OCI-M2 (cell line): ENCODE results near the gene ABHD5.
"Not testable (repeated sequence)": the region's sequence is repeated elsewhere in the genome, so short reads cannot be mapped to it uniquely, and the experiment has no call there.

ENCODE experiments used
- DNase-seq: peaks from one replicate; lab custom pipeline; 2025; ENCODE audit not compliant: unreplicated experiment; lab: John Stamatoyannopoulos, UW

The ABHD5 gene

DNA sequence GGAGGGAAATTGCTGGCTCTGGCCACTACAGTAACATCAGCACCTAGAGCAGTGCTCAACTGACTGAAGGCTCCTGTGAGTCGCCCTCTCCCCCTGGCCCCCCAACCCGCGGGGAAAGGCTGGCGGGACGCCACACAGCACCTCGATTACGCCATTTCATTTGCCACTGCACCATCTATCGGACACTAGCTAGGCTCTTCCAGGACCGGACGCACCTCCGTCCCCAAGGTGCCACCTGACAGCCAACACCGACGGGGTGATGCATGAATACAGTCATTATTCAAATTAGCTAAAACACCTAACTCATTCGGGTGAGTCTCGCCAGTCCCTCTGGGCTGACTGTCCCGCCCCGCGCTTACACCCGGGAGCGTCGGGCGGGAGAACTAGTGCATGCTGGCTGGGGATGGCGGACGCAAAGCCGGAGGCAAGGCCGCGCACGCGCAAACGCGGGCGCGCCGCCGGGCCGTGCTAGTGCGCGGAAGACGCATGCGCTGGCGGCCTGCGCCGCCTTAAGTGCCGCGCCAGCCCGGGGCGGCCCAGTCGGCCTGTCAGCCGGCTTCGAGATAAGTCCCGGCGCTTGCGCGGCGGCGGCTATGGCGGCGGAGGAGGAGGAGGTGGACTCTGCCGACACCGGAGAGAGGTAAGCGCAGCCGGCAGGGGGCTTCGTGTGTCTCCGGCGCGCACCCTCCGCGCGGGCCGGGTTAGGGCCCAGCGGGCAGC is at the start of gene ABHD5:
Gene ABHD5 (plus strand): TSS at position 539 of the 720 bp plus-strand sequence. CDS start 55 bp downstream, at position 594.
- peak; percentile 36 for DNase-seq

DNA sequence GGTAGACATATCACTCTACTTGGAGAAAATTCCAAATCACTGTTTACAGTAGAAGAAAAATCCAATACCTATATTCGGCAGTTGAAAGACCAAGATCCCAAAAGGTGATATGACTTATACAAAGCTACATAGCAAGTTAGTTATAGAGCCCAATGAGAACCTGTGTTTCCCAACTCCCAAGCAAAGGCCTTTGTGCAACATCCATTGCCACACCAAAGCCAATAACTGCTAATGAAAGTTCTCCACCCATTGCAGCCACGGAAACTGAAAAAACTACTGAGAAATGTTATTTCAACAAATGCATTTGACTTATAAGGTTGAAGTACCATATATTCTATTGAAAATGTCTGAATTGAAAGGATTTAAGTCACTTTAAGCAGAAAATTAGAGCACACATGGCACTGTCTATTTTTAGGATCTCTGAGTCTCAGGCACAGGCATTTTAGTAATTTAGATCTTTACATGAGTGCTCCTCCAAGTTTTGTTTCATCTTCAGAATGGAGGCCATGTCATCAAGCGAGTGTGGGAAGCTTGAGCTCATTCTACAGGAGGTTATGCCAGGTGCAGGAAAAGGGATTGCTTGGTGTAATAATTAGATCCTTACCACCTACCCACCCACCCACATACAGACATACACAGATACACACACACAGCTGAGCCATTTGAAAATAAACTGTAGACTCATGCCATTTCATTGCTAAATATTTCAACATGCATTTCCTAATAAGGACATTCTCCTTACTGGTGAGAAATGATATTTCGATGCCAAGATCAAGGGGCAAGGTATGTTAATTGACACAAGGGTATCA is 49.2 kb upstream of the ABHD5 start:
- DNase-seq: no peak

DNA sequence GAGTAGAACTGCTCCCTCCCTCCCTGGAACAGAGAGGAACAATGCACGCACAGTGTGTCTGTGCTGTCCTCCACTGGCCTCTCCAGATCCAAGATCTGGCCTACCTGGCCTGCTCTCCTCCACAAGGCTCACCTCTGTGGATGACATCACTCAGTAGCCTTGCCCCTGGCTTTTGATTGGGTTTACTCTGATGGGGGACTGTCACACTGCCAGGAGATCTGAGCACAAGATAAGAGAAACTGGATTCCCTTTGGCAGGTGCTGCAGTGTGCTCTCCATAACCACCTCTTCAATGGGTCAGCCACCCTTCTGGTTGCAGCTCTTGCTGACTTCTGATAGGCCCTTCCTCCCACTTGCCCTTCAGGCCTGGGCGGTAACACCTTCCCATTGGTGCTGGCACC is 46.3 kb upstream of the ABHD5 start:
- DNase-seq: no peak

DNA sequence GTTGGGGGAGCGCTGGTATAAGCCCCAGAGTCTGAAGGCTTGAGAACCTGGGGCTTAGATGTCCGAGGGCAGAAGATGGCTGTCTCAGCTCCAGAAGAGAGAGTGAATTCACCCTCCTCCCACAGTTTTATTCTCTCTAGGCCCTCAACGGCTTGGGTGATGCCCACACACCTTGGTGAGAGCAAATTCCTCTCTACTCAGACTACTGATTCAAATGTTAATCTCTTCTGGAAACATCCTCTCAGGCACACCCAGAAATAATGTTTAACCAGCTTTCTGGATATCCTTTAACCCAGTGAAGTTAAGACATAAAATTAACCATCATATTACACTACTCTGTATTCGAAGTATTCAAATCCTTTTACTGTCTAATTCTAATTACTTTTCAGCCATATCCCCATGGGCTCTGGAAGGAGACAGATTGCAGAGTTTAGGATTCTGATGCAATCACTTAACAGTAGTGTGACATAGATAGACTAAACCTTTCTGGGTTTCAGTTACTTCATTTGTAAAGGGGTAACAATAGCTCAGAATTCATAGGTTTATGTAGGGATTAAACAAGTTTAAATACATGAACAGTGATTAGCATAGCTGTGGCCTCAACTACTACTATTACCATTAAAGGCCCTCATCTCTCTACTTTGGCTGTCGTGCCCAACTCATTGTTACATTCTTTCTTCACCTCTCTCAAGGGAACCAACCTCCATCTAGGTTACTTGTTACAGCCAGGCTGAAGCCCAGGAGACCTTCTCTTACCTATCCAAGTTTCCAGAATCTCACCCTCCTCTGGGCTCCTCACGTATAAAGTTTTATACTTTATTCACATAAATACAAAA is 43.2 kb upstream of the ABHD5 start:
- DNase-seq: no peak

DNA sequence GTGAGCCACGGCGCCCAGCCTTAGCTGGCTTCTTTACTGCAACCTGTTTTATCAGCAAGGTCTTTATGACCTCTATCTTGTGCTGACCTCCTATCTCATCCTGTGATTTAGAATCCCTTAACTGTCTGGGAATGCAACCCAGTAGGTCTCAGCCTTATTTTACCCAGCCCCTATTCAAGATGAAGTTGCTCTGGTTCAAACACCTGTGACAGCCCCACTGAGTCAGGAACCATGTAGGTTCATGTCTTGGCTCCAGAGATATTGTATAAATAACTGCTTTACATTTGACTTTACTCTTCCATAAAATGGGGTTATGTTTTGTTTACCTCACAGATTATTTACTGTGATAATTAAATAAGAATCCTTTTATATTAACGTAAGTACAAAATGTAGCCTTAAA is 41.8 kb upstream of the ABHD5 start:
- no peak for DNase-seq

DNA sequence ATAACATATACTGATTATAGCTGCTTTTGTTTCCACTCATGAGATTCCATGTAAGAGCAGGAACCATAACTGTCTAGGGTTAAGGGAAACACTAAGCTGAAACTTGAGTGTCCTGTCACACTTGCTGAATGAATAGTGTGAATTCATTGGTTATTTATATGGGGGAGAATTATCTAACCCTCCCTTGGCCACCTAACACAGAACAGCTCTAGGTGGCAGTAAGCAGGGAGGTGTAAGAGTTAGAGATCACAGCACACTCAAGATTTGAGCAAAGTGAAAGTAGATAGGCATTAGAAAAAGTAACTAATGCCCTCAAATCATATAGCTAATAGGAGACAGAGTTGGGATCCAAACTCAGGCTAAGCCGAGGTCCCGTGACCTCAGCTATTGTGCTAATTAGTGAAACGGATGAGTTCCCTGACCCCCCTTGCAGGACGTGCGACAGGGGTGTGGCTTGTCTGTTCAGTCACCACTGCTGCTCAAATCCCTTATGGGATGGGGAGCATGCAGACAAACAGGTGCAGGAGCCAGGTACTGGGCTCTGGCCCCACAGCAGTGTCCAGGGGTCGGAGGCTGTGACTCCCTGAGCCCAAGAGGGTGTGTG is 41.3 kb upstream of the ABHD5 start:
- no peak for DNase-seq

DNA sequence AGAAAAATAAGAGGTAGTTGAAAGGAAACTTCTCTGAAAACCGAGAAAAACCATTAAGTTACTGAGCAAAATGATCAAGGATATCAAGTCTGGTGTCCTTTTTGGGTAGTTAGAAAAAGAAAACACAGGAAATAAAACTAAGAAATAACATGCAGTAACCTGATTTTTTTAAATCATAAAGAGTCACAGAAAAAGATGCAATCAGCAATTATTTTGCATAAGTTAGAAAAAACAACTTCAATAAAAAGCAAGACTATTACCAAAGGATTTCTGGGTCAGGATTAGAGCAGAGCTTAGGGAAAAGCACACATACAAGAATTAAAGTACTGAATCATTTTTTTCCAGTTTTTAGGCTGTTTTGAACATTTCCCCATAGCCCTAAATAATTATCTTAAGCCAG is 40.4 kb upstream of the ABHD5 start:
- no peak for DNase-seq

DNA sequence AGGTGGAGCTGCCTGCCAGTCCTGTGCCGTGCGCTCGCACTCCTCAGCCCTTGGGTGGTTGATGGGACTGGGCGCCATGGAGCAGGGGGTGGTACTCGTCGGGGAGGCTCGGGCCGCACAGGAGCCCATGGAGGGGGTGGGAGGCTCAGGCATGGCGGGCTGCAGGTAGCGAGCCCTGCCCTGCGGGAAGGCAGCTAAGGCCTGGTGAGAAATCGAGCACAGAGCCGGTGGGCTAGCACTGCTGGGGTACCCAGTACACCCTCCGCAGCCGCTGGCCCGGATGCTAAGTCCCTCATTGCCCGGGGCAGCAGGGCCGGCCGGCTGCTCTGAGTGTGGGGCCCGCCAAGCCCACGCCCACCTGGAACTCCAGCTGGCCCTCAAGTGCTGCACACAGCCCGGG is 34.3 kb upstream of the ABHD5 start:
- DNase-seq: not testable (repeated sequence)

DNA sequence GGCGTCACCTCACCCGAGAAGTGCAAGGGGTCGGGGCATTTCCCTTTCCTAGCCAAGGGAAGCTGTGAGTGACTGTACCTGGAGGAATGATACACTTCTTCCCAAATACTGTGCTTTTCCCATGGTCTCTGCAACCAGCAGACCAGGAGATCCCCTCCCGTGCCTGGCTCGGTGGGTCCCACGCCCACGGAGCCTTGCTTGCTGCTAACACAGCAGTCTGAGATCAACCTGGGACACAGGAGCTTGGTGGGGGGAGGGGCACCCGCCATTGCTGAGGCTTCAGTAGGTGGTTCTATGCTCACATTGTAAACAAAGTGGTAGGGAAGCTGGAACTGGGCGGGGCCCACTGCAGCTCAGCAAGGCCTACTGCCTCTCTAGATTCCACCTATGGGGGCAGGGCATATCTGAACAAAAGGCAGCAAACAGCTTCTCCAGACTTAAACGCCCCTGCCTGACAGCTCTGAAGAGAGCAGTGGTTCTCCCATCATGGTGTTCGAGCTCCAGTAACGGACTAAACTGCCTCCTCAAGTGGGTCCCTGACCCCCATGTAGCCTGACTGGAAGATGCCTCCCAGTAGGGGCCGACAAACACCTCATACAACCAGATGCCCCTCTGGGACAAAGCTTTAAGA is 31.4 kb upstream of the ABHD5 start:
- DNase-seq: no peak

DNA sequence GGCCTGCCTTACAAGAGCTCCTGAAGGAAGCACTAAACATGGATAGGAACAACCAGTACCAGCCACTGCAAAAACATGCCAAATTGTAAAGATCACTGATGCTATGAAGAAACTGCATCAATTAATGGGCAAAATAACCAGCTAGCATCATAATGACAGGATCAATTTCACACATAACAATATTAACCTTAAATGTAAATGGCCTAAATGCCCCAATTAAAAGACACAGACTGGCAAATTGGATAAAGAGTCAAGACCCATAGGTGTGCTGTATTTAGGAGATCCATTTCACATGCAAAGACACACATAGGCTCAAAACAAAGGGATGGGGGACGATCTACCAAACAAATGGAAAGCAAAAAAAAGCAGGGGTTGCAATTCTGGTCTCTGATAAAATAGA is 29.4 kb upstream of the ABHD5 start:
- DNase-seq: not testable (repeated sequence)

DNA sequence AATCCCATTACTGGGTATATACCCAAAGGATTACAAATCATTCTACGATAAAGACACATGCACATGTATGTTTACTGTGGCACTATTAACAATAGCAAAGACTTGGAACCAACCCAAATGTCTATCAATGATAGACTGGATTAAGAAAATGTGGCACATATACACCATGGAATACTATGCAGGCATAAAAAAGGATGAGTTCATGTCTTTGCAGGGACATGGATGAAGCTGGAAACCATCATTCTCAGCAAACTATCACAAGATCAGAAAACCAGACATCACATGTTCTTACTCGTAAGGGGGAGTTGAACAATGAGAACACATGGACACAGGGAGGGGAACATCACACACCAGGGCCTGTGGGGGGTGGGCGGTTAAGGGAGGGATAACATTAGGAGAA is 25.7 kb upstream of the ABHD5 start:
- DNase-seq: not testable (repeated sequence)

DNA sequence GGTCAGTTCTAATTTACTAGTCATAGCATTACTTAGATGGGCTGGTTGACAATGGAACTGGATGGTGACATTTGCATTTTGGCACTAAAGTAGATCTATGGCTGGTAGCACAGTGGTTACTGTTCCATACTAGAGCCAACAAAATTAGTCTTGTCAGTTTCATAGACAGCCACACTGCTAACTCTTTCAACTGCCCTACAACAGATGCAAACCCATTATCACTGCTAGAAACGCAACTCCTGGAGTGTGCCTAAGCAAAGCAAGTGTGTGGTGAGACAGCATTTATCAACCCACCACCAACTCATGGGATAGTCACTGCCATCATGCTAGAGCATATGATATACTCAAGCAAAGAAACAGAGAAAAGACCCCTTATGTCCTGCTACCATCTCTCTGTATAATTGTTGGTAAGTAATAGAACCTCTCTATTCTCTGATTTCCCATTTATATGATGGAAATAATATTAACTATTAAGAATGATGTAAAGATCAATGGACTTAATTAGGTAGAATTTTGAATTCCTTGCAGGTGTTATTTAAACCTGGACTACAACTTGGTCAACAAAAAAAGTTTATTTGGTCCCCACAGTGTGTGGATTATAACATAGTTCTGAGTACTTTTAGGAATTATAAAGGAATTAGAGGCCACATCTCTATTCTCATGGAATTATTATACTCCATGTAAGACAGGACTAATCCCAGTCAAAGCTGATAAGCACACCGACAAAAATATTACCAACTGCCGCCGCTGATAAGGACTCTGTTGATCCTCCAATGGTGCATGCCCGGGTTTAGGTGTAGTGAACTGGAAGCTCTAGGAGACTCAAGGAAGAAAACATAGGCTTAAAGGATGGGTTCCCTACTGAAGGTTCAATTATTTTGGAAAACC is 19.9 kb upstream of the ABHD5 start:
- peak; percentile 17 for DNase-seq

DNA sequence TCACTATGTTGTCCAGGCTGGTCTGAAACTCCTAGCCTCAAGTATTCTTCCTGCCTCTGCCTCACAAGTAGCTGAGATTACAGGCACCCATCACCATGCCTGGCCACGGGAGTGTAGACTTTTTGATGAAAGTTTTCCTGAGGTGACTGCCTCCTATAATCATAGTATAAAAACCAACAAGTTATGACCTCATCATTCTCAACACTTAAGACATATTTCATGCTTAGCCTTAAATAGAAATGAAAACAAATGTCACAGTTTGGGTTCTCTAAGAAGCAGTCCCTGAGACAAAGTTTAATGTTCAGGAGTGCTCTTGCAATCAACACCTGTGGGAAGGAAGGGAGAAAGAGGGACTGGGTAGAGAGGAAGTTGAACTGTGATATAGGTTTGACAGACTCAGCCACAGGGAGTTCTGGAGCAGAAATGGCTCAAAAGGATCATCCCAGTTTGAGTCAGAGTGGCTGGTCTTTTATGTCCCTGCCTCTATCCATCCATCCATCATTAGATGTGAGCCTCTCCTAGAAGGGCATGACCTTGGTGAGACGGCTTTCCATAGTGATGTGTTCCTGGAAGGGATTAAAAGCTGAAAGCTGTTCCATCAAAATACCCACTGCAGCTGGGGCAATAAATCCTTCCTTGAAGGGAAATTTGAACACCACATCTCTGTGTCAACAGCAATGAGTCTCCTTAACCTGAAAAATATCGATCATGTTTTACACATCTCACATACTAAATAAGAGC is 16.2 kb upstream of the ABHD5 start:
- DNase-seq: no peak

DNA sequence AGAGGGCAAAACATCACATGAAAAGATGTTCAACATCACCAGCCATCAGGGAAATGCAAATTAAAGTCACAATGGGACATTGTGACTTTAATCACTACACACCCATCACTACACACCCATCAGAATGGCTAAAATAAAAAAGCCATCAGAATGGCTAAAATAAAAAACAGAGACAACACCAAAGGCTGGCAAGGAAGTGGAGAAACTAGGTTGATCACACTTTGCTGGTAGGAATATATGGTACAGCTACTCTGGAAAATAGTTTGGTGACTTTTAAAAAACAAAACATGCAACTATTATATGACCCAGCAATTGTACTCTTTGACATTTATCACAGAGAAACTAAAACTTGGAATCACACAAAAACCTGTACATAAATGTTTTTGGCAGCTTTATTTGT is 15.1 kb upstream of the ABHD5 start:
- no peak for DNase-seq

DNA sequence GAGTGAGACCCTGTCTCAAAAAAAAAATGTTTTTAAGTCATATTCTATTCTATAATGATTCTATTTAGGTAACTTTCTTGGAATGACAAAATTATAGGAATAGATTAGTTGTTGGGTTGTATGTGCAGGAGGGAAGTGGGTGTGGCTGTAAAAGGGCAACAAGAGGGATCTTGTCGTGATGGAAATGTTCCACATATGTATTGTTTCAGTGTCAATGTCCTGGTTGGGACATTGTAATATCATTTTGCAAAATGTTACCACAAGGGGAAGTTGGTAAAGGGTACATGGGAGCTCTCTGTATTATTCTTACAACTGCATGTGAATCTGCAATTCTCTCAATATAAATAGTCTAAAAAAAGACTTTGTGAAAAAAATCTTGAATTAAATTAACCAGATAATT is 14.3 kb upstream of the ABHD5 start:
- DNase-seq: no peak

DNA sequence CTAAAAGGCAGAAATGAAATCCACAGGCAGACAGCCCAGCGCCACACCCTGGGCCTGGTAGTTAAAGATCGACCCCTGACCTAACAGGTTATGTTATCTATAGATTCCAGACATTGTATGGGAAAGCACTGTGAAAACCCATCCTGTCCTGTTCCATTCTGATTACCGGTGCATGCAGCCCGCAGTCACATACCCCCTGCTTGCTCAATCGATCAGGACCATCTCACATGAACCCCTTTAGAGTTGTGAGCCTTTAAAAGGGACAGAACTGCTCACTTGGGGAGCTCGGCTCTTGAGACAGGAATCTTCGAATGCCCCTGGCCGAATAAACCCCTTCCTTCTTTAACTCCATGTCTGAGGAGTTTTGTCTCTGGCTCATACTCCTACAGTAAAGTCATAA is 12.4 kb upstream of the ABHD5 start:
- peak; percentile 44 for DNase-seq

DNA sequence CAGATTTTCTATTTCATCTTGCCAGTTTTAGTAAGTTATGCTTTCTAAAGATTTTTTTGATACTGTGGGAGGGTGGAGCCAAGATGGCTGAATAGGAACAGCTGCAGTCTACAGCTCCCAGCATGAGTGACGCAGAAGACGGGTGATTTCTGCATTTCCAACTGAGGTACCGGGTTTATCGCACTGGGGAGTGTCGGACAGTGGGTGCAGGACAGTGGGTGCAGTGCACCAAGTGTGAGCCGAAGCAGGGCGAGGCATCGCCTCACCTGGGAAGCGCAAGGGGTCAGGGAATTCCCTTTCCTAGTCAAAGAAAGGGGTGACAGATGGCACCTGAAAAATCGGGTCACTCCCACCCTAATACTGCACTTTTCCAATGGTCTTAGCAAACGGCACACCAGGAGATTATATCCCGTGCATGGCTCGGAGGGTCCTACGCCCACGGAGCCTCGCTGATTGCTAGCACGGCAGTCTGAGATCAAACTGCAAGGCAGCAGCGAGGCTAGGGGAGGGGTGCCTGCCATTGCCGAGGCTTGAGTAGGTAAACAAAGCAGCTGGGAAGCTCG is 11.8 kb upstream of the ABHD5 start:
- not testable (repeated sequence) for DNase-seq

DNA sequence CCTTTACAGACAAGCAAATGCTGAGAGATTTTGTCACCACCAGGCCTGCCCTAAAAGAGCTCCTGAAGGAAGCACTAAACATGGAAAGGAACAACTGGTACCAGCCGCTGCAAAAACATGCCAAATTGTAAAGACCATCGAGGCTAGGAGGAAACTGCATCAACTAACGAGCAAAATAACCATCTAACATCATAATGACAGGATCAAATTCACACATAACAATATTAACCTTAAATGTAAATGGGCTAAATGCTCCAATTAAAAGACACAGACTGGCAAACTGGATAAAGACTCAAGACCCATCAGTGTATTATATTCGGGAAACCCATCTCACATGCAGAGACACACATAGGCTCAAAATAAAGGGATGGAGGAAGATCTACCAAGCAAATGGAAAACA is 9.9 kb upstream of the ABHD5 start:
- not testable (repeated sequence) for DNase-seq

DNA sequence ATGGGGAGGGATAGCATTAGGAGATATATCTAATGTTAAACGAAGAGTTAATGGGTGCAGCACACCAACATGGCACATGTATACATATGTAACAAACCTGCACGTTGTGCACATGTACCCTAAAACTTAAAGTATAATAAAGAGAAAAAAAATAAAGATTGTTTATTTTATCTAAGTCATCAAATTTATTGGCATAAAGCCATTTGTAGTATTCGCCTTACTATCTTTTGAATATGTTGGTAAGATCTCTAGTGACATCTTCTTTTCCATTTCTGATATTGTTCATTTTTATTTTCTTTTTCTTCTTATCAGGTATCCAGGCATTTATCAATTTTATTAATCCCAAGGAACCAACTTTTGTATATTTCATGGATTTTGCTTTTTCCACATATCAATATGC is 5.8 kb upstream of the ABHD5 start:
- DNase-seq: no peak
